Measurements from ENCODE around the gene ARMC10. TPM values are rescaled to one million over a fixed set of nuclear protein-coding genes. Genes with fewer than 3 reads are reported as not detected.
A peak's percentile ranks its signal among the peaks of the same experiment; 100 is the strongest.

Gene ARMC10
- total RNA-seq, 1 donor from 2014 or later, result 26.6 TPM

- no peaks in the 10 kb centered on the region for H3K9me3 Mint-ChIP-seq
- DNase-seq (ENCODE audit: low spot score in 2 of 2, unreplicated experiment in 2 of 2), result no peak
- H3K4me3 Mint-ChIP-seq, result no peak overlapping the region
- peaks cover 5% of the 10 kb centered on the region for H3K36me3 Mint-ChIP-seq
- no peaks in the 10 kb centered on the region for H3K27me3 Mint-ChIP-seq (ENCODE audit: low read depth)
- no peak for TF ChIP-seq CTCF (IDR thresholded peaks at IDR 0.05; ENCODE audit: unreplicated experiment)
- H3K27ac Mint-ChIP-seq, result no peak overlapping the region
- H3K4me1 Mint-ChIP-seq, result peaks cover 17% of the 10 kb centered on the region
Observed at GRCh38 chr7:103132995-103133688, 58.2 kb downstream of the ARMC10 start.

DNA sequence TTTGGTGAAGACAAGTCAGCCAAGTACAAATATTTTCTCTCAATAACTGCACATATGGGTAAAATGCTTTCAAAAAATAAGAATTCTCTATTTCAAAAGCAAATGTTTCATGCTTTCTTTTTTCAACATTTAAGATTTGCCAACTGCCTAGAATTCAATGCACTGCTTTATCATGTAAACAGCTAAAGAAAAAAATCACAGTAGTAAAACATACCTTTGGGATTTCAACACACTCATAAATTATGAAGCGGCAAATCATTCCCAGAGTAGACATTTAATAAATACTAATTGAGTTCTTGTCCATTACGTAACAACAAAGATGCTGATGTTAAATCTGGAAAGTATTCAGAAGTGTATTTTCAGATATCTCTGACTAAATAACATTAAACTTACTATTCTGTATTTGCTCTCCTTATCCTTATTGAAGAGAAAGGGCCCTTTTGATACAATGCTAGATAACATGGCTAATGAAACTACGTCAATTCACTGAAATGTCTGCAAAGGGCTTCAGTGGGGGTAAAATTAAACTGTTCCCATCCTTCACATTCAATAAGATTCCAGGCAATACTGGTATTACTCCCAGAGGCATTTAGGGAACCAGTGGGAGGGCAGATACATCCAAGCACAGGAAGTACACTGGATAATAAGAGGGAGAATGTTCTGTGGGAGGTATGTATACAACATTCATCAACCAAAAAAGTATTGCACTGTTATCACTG, 60.1 kb downstream of the ARMC10 start:
- Mint-ChIP-seq H3K9me3 (no peaks in the 10 kb centered on the region), H3K4me1 (peaks cover 13% of the 10 kb centered on the region), H3K36me3 (peaks cover 1% of the 10 kb centered on the region), H3K27me3 (ENCODE audit: low read depth) (no peaks in the 10 kb centered on the region), H3K4me3 (no peak overlapping the region), H3K27ac (peak overlapping the region; percentile 71)
- no peak for TF ChIP-seq CTCF (IDR thresholded peaks at IDR 0.05; ENCODE audit: unreplicated experiment)
- no peak for DNase-seq (ENCODE audit: low spot score in 2 of 2, unreplicated experiment in 2 of 2)

GRCh38 chr7:103140061-103140460, 65.1 kb downstream of the ARMC10 start:
- peaks cover 10% of the 10 kb centered on the region for H3K4me1 Mint-ChIP-seq
- H3K36me3 Mint-ChIP-seq, result peaks cover 13% of the 10 kb centered on the region

DNA sequence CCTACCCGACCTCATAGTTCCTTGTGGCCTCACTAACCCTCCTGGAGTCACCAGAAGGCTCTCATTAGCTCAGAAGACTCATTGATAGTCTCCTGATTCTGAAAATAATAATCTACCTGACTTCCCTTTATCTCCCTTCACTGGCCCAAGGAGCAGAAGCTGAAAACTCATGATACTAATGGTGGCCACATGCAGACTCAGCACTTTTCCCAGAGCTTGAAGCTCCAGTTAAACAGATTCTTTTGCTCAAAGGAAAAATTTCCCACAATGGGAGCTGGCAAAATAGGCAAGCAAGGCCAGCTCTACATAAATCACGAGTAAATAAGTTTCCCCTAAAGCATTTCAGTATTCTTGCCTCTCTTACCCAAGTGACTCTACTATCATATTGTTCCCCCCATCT, 65.7 kb downstream of the ARMC10 start:
- Mint-ChIP-seq H3K4me1 (peaks cover 11% of the 10 kb centered on the region), H3K27me3 (ENCODE audit: low read depth) (no peaks in the 10 kb centered on the region), H3K27ac (no peak overlapping the region), H3K9me3 (peaks cover 6% of the 10 kb centered on the region), H3K4me3 (no peak overlapping the region), H3K36me3 (peaks cover 13% of the 10 kb centered on the region)
- TF ChIP-seq CTCF (IDR thresholded peaks at IDR 0.05; ENCODE audit: unreplicated experiment), result no peak
- no peak for DNase-seq (ENCODE audit: low spot score in 2 of 2, unreplicated experiment in 2 of 2)

More at GRCh38 chr7:103140061-103140460, 65.1 kb downstream of the ARMC10 start:
- DNase-seq (ENCODE audit: low spot score in 2 of 2, unreplicated experiment in 2 of 2), result no peak
- no peaks in the 10 kb centered on the region for H3K27me3 Mint-ChIP-seq (ENCODE audit: low read depth)
- no peak overlapping the region for H3K4me3 Mint-ChIP-seq
- no peak overlapping the region for H3K27ac Mint-ChIP-seq
- peaks cover 6% of the 10 kb centered on the region for H3K9me3 Mint-ChIP-seq
- no peak for TF ChIP-seq CTCF (IDR thresholded peaks at IDR 0.05; ENCODE audit: unreplicated experiment)

DNA sequence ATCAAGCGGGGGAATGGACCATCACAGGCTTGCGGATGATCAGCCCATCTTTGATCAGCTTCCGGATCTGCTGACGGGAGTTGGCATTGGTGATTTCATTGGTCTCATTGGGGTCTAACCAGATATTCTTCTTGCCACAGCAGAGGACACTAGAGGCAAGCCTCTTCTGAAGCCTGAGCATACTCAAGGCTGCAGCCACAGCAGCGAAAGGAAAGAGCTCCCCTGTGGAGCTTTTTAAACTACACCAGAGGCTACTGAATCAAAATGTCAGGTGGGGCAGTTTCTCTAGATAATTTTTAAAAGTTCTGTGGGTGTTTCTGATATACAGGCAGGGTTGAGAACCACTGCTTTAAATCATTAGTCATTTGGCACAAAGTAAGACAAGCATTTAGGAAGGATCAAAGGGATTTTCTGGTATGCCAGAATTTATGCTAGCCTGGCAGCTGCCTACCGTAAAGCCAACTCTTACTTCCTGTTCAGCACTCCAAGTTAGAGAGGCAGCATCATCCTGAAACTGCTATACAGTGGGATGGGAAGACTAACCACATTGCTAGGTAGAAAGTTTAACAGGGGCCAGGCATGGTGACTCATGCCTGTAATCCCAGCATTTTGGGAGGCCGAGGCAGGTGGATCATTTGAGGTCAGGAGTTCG, 66.9 kb downstream of the ARMC10 start:
- Mint-ChIP-seq H3K4me3 (no peak overlapping the region), H3K36me3 (peaks cover 13% of the 10 kb centered on the region), H3K9me3 (peaks cover 6% of the 10 kb centered on the region), H3K4me1 (peaks cover 22% of the 10 kb centered on the region), H3K27me3 (ENCODE audit: low read depth) (no peaks in the 10 kb centered on the region), H3K27ac (no peak overlapping the region)
- DNase-seq (ENCODE audit: low spot score in 2 of 2, unreplicated experiment in 2 of 2), result no peak
- TF ChIP-seq CTCF (IDR thresholded peaks at IDR 0.05; ENCODE audit: unreplicated experiment), result no peak

All from mesothelial cell of epicardium (in vitro differentiated cells).